BJ (cell line): ENCODE results near the gene LPCAT3. TPM values are rescaled to one million over a fixed set of nuclear protein-coding genes. Genes with fewer than 3 reads are reported as not detected.

Source experiments
- CTCF ChIA-PET: fragments of 350-600 bp; formaldehyde crosslinking; extraction: SDS; loops from one replicate; lab custom pipeline; 2021; ENCODE audit warnings: antibody characterized with exemption, inconsistent platforms; lab: Yijun Ruan, JAX
- POLR2A ChIA-PET: fragments of 300-600 bp; sonication (Branson Sonifier 250); formaldehyde crosslinking; extraction: SDS; loops from one replicate; lab custom pipeline; 2021; ENCODE audit warnings: antibody characterized with exemption; lab: Charles Lee
- DNase-seq: peaks from one replicate; pipeline ENCODE4 v3.0.0-alpha.2; 2011; ENCODE audit warnings: low read depth
- H3K27me3 ChIP-seq: 2 replicates; pipeline ENCODE4 v1.6.0; 2011; ENCODE audit warnings: low read length; ENCODE audit not compliant: control insufficient read depth, insufficient read depth
- H3K36me3 ChIP-seq: 2 replicates; pipeline ENCODE4 v1.5.1; 2011; ENCODE audit warnings: low read length; ENCODE audit not compliant: control insufficient read depth, insufficient read depth
- H3K4me3 ChIP-seq: 2 replicates; pipeline ENCODE4 v1.5.1; 2011; ENCODE audit warnings: low read depth, mild to moderate bottlenecking, control low read depth, low read length
- polyA plus RNA-seq: library from polyadenylated mRNA; depleted of rRNA; stranded (reverse); fragments of >200 nt; gene quantifications from 2 replicates; pipeline ENCODE4 v1.2.3, GENCODE V29; 2011; rRNA removed
- small RNA-seq: library from RNA; depleted of rRNA; stranded (forward); fragments of <200 nt; gene quantifications from one replicate; pipeline ENCODE3, GENCODE V24; 2012; ENCODE audit warnings: low replicate concordance, low read depth; ENCODE audit not compliant: insufficient read length
- TF ChIP-seq, protein P1 (sequence below): IDR thresholded peaks from 2 replicates; pipeline ENCODE4 v1.5.1; 2011; ENCODE audit warnings: low read depth, mild to moderate bottlenecking, control low read depth, inconsistent platforms, low read length, moderate library complexity; ENCODE audit not compliant: insufficient read depth

Gene LPCAT3
- polyA plus RNA-seq, 1 experiment: 31.2 TPM

DNA sequence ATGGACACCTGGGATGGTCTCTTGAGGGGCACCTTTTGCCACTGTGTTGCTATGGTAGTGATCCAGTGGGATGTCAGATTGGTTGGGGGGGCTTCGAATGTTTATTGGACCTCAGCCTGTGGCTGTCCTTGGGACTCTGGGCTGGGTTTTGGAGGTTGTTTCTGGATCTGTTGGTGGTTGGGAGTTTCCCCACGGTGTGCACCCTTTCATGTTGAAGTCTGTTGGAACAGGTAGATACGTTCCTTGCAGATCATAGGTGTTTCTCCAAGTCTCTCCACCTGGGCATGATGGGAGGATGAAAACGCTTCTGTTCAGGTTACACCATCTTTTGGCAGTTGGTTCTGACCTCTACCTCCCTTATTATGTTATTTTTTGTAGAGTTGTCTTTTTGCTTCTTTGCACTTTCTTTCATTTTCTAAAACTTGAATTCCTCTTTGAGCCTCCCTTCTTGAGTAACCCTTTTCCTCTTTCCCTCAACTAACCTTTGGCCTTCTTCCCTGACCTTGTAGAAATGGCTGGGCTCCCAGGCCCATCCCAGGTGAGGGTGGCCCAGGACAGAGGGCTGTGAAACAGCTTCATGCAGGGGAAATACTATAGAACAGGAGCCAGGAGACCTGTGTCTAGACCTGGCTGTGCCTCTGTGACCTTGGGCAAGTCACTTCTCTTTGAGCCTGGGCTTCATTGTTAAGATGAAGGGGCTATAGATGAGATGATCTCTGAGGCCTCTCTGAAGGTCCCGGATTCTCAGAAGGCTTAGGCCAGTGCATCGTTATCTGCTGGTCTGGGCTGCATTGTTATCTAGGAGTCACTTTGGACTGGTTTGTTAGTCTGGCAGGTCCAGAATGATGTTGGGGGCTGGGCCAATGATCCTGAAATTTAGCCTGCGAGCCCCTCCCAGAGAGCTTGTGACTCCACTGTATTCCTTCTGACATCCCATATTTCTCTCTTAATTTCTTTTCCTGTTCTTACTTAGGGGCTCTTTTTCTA, 88.5 kb downstream of the LPCAT3 start:
- peak overlapping the region; percentile 55 for H3K4me3 ChIP-seq
- no peak for DNase-seq
- CTCF ChIA-PET: interaction anchor here (0.5 to 1.9 kb wide), 7 partner anchors 8 to 60 kb away, joined by 3 to 11 read pairs (median 3); partner anchors contain the start of genes C12orf57 and RNU7-1
- TF ChIP-seq, protein P1, sequence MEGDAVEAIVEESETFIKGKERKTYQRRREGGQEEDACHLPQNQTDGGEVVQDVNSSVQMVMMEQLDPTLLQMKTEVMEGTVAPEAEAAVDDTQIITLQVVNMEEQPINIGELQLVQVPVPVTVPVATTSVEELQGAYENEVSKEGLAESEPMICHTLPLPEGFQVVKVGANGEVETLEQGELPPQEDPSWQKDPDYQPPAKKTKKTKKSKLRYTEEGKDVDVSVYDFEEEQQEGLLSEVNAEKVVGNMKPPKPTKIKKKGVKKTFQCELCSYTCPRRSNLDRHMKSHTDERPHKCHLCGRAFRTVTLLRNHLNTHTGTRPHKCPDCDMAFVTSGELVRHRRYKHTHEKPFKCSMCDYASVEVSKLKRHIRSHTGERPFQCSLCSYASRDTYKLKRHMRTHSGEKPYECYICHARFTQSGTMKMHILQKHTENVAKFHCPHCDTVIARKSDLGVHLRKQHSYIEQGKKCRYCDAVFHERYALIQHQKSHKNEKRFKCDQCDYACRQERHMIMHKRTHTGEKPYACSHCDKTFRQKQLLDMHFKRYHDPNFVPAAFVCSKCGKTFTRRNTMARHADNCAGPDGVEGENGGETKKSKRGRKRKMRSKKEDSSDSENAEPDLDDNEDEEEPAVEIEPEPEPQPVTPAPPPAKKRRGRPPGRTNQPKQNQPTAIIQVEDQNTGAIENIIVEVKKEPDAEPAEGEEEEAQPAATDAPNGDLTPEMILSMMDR: no peak
- POLR2A ChIA-PET: interaction anchor here (1.1 kb wide), 1 partner anchor 8 kb away, joined by 6 read pairs; no protein-coding TSS in a partner anchor
- peaks cover 9% of the 10 kb centered on the region for H3K36me3 ChIP-seq
- no peaks in the 10 kb centered on the region for H3K27me3 ChIP-seq

DNA sequence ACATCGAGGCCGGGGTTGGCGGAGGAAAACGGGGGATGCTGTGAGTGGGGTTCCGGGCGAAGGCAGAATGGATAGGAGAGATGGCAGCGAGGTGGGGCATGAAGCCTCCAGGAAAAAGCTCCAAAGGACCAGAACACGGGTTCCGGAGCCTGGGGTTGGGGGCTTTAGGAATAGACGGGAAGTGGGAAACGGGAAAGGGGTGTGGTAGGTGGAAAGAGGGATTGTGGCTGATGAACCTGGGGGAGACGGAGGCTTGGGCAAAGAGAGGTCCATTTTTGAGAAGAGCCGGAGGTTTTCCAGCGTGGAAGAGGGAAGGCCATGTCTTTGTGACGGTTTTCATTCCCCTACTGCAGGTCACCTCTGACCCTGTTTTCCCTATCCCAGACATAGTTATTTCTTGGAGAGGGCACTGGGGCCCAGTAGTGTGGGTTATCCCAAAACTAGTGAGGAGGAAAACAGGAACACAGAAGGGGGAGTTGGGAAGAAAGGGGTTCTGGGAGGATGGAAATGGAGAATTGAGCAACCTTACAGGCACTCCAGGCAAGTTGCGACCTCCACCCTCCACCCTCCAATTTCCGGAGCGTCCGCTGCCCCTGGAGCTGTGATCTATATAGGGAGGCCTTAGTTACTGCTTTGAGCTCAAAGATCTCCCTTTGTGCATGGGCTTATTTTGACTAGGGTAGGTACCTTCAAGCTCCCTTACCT, 89.4 kb downstream of the LPCAT3 start:
- POLR2A ChIA-PET: interaction anchor here (0.5 to 1.1 kb wide), 3 partner anchors 9 to 240 kb away, joined by 3 to 6 read pairs (median 6); partner anchors contain the start of gene LPCAT3
- TF ChIP-seq, protein P1: no peak
- Histone ChIP-seq H3K36me3 (peaks cover under 1% of the 10 kb centered on the region), H3K27me3 (no peaks in the 10 kb centered on the region), H3K4me3 (peak overlapping the region; percentile 55)
- no peak for DNase-seq
- CTCF ChIA-PET: interaction anchor here (1.0 to 1.9 kb wide), 6 partner anchors 9 to 60 kb away, joined by 3 to 11 read pairs (median 3); partner anchors contain the start of genes C12orf57 and RNU7-1

- Histone ChIP-seq H3K36me3 (peaks cover 2% of the 10 kb centered on the region), H3K4me3 (peak overlapping the region; percentile 55), H3K27me3 (no peaks in the 10 kb centered on the region)
- DNase-seq: no peak
- CTCF ChIA-PET: interaction anchor here (1.1 to 1.9 kb wide), 3 partner anchors 9 to 59 kb away, joined by 3 to 11 read pairs (median 3); no protein-coding TSS in a partner anchor
- POLR2A ChIA-PET: interaction anchor here (0.6 to 1.1 kb wide), 2 partner anchors 10 to 240 kb away, joined by 6 read pairs; no protein-coding TSS in a partner anchor
- TF ChIP-seq, protein P1: no peak
Observed at GRCh38 chr12:6928022-6928702, 90.1 kb downstream of the LPCAT3 start.

GRCh38 chr12:6927379-6928021, 90.8 kb downstream of the LPCAT3 start, which contains the start of gene ATN1:
Gene ATN1, plus strand, starts transcription at chr12:6927959. Its CDS starts 6,043 bp downstream, at chr12:6934002.
- POLR2A ChIA-PET: interaction anchor here (0.8 kb wide), 1 partner anchor 10 kb away, joined by 3 read pairs; no protein-coding TSS in a partner anchor
- H3K36me3 ChIP-seq: peaks cover 5% of the 10 kb centered on the region

More at GRCh38 chr12:6927379-6928021, 90.8 kb downstream of the LPCAT3 start, which contains the start of gene ATN1:
- CTCF ChIA-PET: interaction anchor here (1.5 to 6.6 kb wide), 6 partner anchors 10 to 186 kb away, joined by 3 to 129 read pairs (median 22); partner anchors contain the start of genes C12orf57, ENO2 and RNU7-1
- TF ChIP-seq, protein P1: no peak
- DNase-seq: no peak
- Histone ChIP-seq H3K4me3 (peak within 1 kb of the TSS; percentile 55), H3K27me3 (no peaks in the 10 kb centered on the region)

Small RNA genes lying within 50 kb of the gene (small RNA-seq; reads per million reads assigned to genes)
- gene AC006512.1: not detected
- gene MIR141: 13.3 reads per million, percentile 79 among the genes with 10 or more reads in this experiment
- 7.4 reads per million, percentile 71 among the genes with 10 or more reads in this experiment for gene MIR200C
- gene RNU7-1: not detected
- not detected for gene SCARNA12

Other genes with a start within 250 kb of the LPCAT3 start
- gene LAG3, start 246.0 kb downstream of the LPCAT3 start, polyA plus RNA-seq: 0.28 and 0.50 TPM in 2 replicates
- 0.33 and 0.42 TPM in 2 replicates for gene CD4, start 228.9 kb downstream of the LPCAT3 start, polyA plus RNA-seq
- gene GPR162, start 196.7 kb downstream of the LPCAT3 start, polyA plus RNA-seq: 3.3 and 6.6 TPM in 2 replicates
- gene P3H3, start 190.1 kb downstream of the LPCAT3 start, polyA plus RNA-seq: 40.9 and 71.6 TPM in 2 replicates
- 3.3 and 5.3 TPM in 2 replicates for gene GNB3, start 177.6 kb downstream of the LPCAT3 start, polyA plus RNA-seq
- 39.2 and 57.1 TPM in 2 replicates for gene CDCA3, start 167.2 kb downstream of the LPCAT3 start, polyA plus RNA-seq
- 52.9 and 90.0 TPM in 2 replicates for gene USP5, start 166.3 kb downstream of the LPCAT3 start, polyA plus RNA-seq
- gene TPI1, start 150.9 kb downstream of the LPCAT3 start, polyA plus RNA-seq: 2,446 and 2,656 TPM in 2 replicates
- 5.0 and 7.3 TPM in 2 replicates for gene SPSB2, start 145.2 kb downstream of the LPCAT3 start, polyA plus RNA-seq
- 12.7 and 13.3 TPM in 2 replicates for gene LRRC23, start 113.7 kb downstream of the LPCAT3 start, polyA plus RNA-seq
- 27.9 and 29.7 TPM in 2 replicates for gene ENO2, start 103.9 kb downstream of the LPCAT3 start, polyA plus RNA-seq
- 13.0 and 15.9 TPM in 2 replicates for gene ATN1, start 90.5 kb downstream of the LPCAT3 start, polyA plus RNA-seq
- not detected in 2 replicates for gene RNU7-1, start 74.7 kb downstream of the LPCAT3 start, polyA plus RNA-seq
- 489 and 709 TPM in 2 replicates for gene C12orf57, start 74.5 kb downstream of the LPCAT3 start, polyA plus RNA-seq
- 0.15 and 0.27 TPM in 2 replicates for gene PTPN6, start 67.1 kb downstream of the LPCAT3 start, polyA plus RNA-seq
- 283 and 369 TPM in 2 replicates for gene PHB2, start 47.8 kb downstream of the LPCAT3 start, polyA plus RNA-seq
- 37.5 and 53.9 TPM in 2 replicates for gene EMG1, start 47.6 kb downstream of the LPCAT3 start, polyA plus RNA-seq
- 329 and 341 TPM in 2 replicates for gene C1S, start 42.2 kb upstream of the LPCAT3 start, polyA plus RNA-seq
- 668 and 703 TPM in 2 replicates for gene C1R, start 74.0 kb upstream of the LPCAT3 start, polyA plus RNA-seq
- 33.6 and 50.5 TPM in 2 replicates for gene C1RL, start 90.7 kb upstream of the LPCAT3 start, polyA plus RNA-seq
- gene RBP5, start 110.4 kb upstream of the LPCAT3 start, polyA plus RNA-seq: not detected in 2 replicates
- gene CLSTN3, start 111.9 kb upstream of the LPCAT3 start, polyA plus RNA-seq: 14.3 and 19.2 TPM in 2 replicates
- gene PEX5, start 171.2 kb upstream of the LPCAT3 start, polyA plus RNA-seq: 14.8 and 21.4 TPM in 2 replicates